Raji (cell line): ENCODE results near the gene DVL1.

Experiments used
- POLR2A ChIP-seq: IDR thresholded peaks from 2 replicates; pipeline ENCODE4 v1.6.1; 2011; ENCODE audit warnings: low read depth, low read length, control low read depth; ENCODE audit not compliant: insufficient read depth

Gene DVL1

DNA sequence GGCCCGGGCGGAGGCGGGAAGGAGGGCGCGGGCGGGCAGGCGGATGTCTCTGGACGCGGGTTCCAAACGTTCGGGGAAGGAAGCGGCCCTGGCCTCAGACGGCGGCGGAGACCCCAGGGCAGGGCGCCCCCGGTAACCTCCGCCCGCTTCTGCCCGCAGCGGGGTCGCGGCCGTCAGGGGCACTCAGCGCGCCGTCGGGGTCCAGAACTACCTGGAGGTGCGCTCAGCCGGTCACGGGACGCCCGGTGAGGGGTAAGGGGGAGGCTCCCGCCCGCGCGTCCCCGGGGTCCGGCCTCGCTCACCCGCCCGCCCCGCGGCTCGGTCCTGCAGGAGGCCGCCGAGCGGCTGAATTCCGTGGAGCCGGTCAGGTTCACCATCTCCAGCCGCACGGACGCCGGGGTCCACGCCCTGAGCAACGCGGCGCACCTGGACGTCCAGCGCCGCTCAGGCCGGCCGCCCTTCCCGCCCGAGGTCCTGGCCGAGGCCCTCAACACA is 40.4 kb downstream of the DVL1 start:
- no peak for TF ChIP-seq POLR2A

DNA sequence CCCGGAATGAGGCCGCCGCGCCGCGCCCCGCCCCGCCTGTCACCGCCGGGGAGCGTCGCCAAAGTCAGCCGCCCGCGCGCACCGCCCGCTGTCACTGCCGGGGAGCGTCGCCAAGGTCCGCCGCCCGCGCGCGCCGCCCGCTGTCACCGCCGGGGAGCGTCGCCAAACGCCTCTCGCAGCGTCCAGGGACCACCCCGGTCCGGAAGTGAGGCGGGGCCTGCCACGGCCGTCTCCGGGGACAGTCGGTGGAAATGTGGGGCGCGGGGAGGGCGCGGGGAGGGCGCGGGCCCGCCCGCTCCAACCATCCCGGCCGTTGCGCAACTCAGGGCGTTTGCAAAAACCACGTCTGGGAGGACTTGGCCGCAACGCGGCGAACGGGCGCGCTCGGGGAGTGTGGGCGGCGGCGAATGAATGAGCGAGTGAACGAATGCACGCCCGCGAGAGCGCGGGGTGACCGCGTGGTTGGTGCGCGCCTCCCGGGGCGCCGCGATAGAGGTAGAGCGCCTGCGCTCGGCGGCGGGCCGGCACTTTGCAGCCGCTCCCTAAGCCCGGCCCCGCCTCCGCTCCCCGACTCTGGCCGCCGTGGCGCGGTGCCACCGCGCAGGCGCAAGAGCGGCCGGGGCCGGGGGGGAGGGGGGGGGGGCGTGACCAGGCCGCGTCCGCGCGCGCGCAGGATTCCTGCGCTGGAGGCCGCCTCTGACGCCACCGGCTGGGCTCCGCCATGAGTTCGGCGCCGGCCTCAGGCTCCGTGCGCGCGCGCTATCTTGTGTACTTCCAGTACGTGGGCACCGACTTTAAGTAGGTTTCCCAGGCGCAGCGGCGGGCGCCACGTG is 41.1 kb downstream of the DVL1 start, which contains the start of the genes ACAP3 and PUSL1:
Gene ACAP3 (minus strand): TSS at position 8 of the 833 bp plus-strand sequence. CDS start 115 bp downstream, outside the sequence.
Gene PUSL1 (plus strand): TSS at position 675 of the 833 bp plus-strand sequence. CDS start 47 bp downstream, at position 722.
- peak; percentile 79 for TF ChIP-seq POLR2A

GRCh38 chr1:1307261-1307922 is 41.8 kb downstream of the DVL1 start:
- TF ChIP-seq POLR2A, result peak; percentile 61

GRCh38 chr1:1306661-1307260 is 42.5 kb downstream of the DVL1 start:
- no peak for TF ChIP-seq POLR2A

GRCh38 chr1:1306070-1306660 is 43.1 kb downstream of the DVL1 start:
- no peak for TF ChIP-seq POLR2A

GRCh38 chr1:1305300-1306069 is 43.7 kb downstream of the DVL1 start:
- peak; percentile 36; the same call in 1 of the 2 replicates for TF ChIP-seq POLR2A

GRCh38 chr1:1304331-1305299 is 44.6 kb downstream of the DVL1 start:
- no peak for TF ChIP-seq POLR2A

DNA sequence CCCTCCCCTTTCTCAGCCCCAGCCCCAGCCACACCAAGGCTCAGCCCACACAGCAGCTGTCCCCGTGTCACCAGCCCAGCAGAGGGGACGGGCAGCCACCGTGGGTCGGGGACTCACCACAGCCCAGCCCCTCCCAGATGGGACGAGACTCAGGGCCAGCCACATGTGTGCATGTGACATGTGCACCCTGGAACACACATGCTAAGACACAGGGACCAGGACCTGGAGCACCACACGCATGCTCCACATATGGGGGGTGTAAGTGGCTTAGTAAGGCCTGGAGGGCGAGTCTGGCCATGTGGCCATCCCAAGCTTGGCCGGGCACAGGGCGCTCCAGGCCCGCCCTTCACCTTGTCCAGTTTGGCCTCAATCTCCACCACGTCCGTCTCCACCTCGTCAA is 45.5 kb downstream of the DVL1 start:
- TF ChIP-seq POLR2A, result no peak

DNA sequence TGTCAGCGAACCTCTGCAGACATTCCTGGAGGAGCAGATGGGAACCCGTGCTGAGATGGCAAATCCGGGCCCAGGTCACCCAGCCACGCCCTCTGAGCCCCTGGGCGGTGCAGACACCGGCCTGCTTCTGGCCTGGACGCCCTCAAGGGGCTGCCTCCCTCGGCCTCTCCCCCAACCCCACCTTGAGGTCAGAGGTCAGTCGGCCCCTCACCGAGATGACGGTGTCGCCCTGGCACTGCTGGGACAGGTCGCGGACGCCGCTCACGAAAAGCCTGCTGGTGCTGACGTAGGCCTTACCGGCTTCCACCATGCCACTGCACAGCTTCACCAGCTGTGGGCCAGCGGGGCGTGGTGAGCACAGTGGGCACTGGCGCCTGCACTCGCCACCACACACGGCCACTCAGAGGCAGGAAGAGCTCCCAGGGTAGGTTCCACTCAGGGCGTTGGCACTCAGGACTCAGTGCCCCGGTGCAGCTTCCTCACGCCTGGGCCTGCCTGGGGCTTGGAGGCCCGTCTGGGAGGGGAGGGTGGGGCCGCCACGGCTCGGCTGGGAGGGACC is 46.2 kb downstream of the DVL1 start:
- TF ChIP-seq POLR2A, result no peak

DNA sequence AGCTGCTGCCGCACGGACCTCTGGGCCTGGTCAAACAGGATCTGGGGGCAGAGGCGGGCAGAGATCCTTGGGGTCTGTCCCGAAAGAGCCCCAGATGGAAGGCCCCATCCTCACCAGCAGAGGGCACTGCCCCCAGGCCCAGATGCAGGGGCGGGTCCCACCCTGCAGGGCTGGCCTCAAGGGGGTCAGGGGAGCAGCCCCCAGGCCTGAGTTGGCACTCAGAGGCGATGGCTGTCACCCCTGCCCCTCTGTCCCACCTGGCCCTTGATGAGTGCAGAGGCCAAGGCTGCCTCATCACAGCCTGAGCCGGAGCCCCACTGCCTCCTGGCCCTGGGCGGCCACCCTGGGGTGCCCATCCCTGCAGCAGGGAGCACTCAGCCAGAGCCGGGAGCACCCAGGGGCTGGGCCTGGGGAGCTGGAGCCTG is 47.2 kb downstream of the DVL1 start:
- TF ChIP-seq POLR2A, result no peak

DNA sequence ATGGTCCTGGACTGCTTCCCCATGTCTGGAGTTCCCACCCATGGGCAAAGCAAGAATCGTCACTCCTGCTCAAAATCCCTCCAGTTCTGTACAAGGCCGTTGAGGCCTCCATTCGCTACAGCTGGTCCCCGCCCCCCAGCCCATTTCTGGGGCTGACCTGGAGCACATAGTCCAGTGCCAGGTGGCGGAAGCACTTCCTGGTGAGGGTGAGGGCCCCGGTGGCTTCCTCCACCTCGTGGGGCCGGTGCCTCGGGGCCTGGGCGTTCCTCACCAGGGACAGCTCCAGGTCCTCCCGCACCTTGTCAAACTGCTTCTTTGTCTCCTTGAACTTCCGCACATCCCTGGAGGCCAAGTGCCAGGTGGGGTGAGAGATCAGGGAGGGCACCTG is 48.9 kb downstream of the DVL1 start:
- no peak for TF ChIP-seq POLR2A

DNA sequence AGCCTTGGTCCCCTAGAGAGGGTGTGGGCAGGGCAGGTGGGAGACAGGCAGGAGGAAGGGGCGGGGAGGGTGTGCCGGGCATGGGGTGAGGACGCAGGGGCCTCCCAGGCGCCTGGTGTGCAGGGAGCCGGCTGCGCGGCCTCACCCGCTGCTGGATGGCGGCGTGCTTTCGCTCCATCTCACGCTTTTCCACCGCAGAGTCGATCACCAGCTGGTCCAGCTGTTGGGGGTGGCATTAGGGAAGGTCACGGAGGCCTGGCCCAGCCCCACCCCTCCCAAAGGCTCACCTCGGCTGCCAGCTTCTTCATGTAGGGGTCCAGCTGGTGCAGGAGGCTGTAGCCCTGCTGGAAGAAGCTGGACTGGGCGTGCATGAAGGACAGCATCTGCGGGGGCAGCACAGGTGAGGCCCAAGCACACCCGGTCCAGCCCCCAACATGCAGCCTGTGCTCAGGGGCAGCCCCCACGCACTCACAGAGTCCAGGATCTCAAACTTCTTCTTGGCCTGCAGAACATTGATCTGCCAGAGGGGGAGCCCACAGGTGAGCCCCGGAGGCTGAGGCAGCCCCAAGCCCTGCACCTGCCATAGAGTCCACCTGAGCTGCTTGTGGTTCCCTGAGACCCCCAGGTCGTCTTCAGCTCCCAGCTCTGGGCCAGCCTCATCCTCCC is 49.4 kb downstream of the DVL1 start:
- TF ChIP-seq POLR2A, result no peak
